Duodenal mucosa (tissue), 2 donors: ENCODE data around the gene OR2V1.
"Not testable (repeated sequence)": the region's sequence is repeated elsewhere in the genome, so short reads cannot be mapped to it uniquely, and the experiment has no call there.

Experiments used
- H3K27ac ChIP-seq: one replicate; pipeline ENCODE4 v1.7.0; 2013; ENCODE audit warnings: low read depth, low read length
- H3K27me3 ChIP-seq, 2 donors: one replicate each; pipeline ENCODE4 v1.7.0; 2013; ENCODE audit warnings: low read length in 2 of 2, control low read depth in 1 of 2; ENCODE audit not compliant: insufficient read depth in 2 of 2, control insufficient read depth in 1 of 2
- H3K36me3 ChIP-seq, 2 donors: one replicate each; pipeline ENCODE4 v1.7.0; 2013; ENCODE audit warnings: low read length in 2 of 2, control low read depth in 1 of 2; ENCODE audit not compliant: insufficient read depth in 2 of 2, control insufficient read depth in 1 of 2
- H3K4me1 ChIP-seq, 2 donors: one replicate each; pipeline ENCODE4 v1.7.0; 2013; ENCODE audit warnings: low read length in 2 of 2, control low read depth in 1 of 2; ENCODE audit not compliant: insufficient read depth in 2 of 2, control insufficient read depth in 1 of 2
- H3K4me3 ChIP-seq, 2 donors: one replicate each; pipeline ENCODE4 v1.7.0; 2013; ENCODE audit warnings: low read length in 2 of 2, low read depth in 1 of 2
- H3K9ac ChIP-seq, 2 donors: one replicate each; pipeline ENCODE4 v1.7.0; 2013; ENCODE audit warnings: low read length in 2 of 2, low read depth in 1 of 2
- H3K9me3 ChIP-seq, 2 donors: one replicate each; pipeline ENCODE4 v1.7.0; 2013; ENCODE audit warnings: low read length in 2 of 2, control low read depth in 1 of 2; ENCODE audit not compliant: control insufficient read depth in 1 of 2

OR2V1 gene

DNA sequence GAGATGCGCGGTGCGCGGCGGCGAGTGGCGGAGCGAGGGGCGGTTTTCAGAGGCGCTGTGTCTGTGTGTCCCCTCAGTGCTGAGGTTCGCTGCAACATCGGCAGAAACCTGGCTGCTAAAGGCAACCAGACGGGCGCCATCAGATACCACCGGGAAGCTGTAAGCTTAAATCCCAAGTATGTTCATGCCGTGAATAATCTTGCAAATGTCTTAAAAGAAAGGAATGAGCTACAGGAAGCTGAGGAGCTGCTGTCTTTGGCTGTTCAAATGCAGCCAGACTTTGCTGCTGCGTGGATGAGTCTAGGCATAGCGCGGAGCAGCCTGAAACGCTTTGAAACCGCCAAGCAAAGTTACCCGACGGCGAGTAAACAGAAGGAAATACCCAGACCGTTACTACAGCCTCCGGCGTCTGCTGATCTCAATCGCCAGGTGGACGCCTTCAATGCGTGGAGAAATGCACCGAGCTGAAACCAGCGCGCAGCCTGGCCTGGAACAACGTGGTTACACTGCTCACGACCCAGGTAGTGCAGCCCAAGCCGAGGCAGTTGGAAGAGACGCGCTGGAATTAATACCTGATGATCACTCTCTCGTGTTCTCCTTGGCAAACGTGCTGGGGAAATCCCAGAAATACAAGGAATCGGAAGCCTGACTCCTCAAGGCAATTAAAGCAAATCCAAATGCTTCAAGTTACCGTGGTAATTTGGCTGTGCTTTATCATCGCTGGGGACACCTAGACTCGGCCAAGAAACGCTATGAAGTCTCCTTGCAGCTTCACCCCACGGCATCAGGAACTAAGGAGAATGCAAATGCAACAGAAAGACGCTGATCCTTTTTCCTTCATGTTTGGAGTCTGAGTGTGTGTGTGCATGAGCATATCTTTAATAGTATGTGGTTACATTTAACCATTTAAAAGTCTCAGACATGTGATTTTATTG is 15.9 kb downstream of the OR2V1 start:
- no peak overlapping the region for H3K27ac ChIP-seq
- H3K4me3 ChIP-seq, result no peak overlapping the region
- H3K27me3 ChIP-seq, result peaks cover 40 to 52% of the 10 kb centered on the region in 2 donors
- no peaks in the 10 kb centered on the region for H3K9me3 ChIP-seq
- no peak overlapping the region for H3K9ac ChIP-seq
- peaks cover 0 to 3% of the 10 kb centered on the region in 2 donors for H3K4me1 ChIP-seq
- no peaks in the 10 kb centered on the region for H3K36me3 ChIP-seq

DNA sequence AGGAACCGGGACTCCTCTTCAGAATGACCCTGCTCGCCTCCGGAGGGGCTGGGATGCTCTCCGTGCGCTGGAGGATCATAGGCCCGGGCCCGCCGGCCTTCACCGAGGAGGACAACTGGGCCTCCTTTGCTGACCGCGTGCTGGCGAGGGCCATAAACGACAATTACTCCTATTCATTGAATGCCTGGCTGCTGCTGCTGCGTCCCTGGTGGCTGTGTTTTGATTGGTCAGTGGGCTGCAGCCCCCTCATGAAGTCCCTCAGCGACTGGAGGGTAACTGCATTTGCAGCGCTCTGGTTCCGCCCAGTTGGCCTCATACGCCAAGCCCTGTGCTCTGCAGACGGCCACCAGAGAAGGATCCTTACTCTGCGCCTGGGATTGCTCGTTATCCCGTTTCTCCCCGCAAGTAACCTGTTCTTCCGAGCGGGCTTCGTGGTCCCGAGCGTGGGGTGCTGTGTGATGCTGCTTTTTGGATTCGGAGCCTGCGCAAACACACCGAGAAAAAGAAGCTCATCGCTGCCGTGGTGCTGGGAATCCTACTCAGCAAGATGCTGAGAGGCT is 16.6 kb downstream of the OR2V1 start:
- no peaks in the 10 kb centered on the region for H3K9me3 ChIP-seq
- peaks cover 0 to 3% of the 10 kb centered on the region in 2 donors for H3K4me1 ChIP-seq
- H3K9ac ChIP-seq, result no peak overlapping the region
- peaks cover 45 to 52% of the 10 kb centered on the region in 2 donors for H3K27me3 ChIP-seq
- no peak overlapping the region for H3K4me3 ChIP-seq
- H3K36me3 ChIP-seq, result no peaks in the 10 kb centered on the region
- H3K27ac ChIP-seq, result no peak overlapping the region

DNA sequence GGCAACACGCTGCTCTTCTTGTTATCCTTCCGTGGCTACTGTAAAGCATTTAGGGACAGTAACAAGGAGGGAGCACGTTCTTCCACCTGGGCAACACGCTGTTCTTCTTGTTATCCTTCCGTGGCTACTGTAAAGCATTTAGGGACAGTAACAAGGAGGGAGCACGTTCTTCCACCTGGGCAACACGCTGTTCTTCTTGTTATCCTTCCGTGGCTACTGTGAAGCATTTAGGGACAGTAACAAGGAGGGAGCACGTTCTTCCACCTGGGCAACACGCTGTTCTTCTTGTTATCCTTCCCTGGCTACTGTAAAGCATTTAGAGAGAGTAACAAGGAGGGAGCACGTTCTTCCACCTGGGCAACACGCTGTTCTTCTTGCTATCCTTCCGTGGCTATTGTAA is 17.4 kb downstream of the OR2V1 start:
- not testable (repeated sequence) for H3K27ac ChIP-seq, H3K4me1 ChIP-seq, H3K4me3 ChIP-seq, H3K36me3 ChIP-seq, H3K9ac ChIP-seq, H3K9me3 ChIP-seq
- H3K27me3 ChIP-seq, result peaks cover 44 to 45% of the 10 kb centered on the region in 2 donors

DNA sequence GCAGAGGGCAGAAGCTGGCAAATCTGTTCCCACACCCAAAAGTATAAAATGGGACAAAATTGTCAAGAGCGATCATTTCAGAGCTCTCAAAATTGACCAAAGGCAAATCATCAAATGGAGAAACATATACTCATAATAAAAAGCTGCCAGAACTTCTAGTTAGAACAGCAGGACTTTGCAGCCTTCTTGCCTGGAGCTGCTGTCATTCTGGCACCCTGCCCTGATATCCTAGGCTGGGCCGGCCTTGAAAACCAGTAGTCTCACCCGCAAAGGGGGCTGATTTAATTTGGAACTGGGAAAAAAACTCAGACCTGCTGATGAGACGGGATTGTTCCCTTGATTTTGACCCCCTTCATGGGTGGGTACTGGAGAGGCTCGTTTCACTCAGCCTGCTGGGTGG is 18.5 kb downstream of the OR2V1 start:
- H3K27me3 ChIP-seq, result peaks cover 49 to 51% of the 10 kb centered on the region in 2 donors

DNA sequence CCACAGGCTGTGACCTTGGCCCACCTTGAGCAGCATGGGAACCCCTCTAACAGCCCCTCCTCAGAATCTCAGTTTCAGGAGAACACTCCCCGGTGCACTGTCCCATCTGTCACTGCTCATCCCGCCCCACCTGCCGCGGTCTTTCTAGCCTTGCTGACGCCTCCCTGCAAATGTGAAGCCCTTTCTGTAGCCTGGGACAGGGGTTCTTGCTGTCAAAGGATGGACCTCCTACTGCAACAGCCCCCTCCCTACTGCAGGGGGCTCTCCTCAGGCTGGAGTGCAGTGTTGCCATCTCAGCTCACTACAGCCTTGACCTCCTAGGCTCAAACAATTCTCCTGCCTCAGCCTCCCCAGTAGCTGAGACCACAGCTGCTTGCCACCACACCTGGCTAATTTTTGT is 20.0 kb downstream of the OR2V1 start:
- H3K27me3 ChIP-seq, result peaks cover 46 to 49% of the 10 kb centered on the region in 2 donors
- no peaks in the 10 kb centered on the region for H3K9me3 ChIP-seq
- no peak overlapping the region for H3K27ac ChIP-seq
- H3K9ac ChIP-seq, result no peak overlapping the region
- no peaks in the 10 kb centered on the region for H3K36me3 ChIP-seq
- no peak overlapping the region for H3K4me3 ChIP-seq
- peaks cover 0 to 3% of the 10 kb centered on the region in 2 donors for H3K4me1 ChIP-seq

More for the DNA sequence above, 18.5 kb downstream of the OR2V1 start:
- no peak overlapping the region for H3K9ac ChIP-seq
- peaks cover 0 to 3% of the 10 kb centered on the region in 2 donors for H3K4me1 ChIP-seq
- H3K9me3 ChIP-seq, result no peaks in the 10 kb centered on the region
- H3K36me3 ChIP-seq, result no peaks in the 10 kb centered on the region
- H3K27ac ChIP-seq, result no peak overlapping the region
- no peak overlapping the region for H3K4me3 ChIP-seq

DNA sequence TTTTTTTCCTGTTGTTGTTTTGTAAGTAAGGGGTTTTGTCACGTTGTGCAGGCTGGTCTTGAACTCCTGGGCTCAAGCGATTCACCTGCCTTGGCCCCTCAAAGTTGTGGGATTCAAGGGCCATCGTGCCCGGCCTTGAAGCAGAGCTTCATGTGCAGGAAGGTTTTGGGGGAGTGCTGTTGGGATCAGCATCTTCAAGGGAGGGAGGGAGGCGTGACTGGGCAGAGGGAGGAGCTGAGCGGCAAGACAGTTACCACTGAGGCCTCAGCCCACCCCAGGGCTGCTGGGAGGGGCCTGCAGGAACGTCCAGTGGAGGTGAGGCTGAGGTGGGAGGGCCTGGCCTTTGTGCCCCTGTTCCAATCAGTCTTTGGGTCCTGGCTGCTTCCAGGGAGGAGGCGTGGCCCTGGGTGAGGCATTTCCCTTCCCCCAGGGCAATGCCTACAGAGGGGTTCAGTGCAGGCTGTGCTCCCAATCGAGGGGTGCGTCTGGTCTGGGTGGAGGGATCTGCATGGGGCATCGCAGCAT is 21.4 kb downstream of the OR2V1 start:
- Histone ChIP-seq H3K4me1 (no peaks in the 10 kb centered on the region), H3K27me3 (peaks cover 36 to 43% of the 10 kb centered on the region in 2 donors), H3K4me3 (no peak overlapping the region), H3K36me3 (no peaks in the 10 kb centered on the region), H3K9ac (no peak overlapping the region), H3K9me3 (no peaks in the 10 kb centered on the region), H3K27ac (no peak overlapping the region)

DNA sequence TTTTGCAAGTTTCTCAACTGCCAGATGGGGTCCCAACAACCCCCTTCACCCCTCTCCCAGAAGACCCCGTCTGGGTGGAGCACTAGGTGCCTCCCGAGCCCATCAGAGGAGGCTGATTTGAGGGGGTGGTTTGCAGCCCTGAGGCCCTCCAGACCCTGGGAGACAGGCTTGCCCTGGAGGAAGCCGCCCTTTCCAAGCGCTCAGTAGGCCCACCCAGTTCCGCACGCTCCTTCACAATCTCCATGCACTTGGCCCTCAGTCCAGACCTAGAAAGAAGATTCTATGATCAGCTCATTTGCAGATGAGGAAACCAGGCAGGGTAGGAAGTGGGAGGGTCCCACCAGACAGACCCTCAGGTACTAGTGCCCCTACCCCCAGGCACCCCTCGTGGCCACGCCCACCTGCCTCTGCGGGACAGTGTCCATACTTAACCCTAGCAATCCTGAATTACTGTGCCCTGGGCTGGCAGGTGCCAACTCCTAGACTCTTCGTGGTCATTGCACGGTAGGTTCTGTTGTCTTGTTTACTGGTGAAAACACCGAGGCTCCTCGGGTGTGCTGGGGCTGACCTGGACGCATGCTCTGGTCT is 22.3 kb downstream of the OR2V1 start:
- Histone ChIP-seq H3K4me3 (no peak overlapping the region), H3K9ac (no peak overlapping the region), H3K36me3 (no peaks in the 10 kb centered on the region), H3K9me3 (no peaks in the 10 kb centered on the region), H3K4me1 (no peaks in the 10 kb centered on the region), H3K27ac (no peak overlapping the region), H3K27me3 (peaks cover 27 to 39% of the 10 kb centered on the region in 2 donors)

DNA sequence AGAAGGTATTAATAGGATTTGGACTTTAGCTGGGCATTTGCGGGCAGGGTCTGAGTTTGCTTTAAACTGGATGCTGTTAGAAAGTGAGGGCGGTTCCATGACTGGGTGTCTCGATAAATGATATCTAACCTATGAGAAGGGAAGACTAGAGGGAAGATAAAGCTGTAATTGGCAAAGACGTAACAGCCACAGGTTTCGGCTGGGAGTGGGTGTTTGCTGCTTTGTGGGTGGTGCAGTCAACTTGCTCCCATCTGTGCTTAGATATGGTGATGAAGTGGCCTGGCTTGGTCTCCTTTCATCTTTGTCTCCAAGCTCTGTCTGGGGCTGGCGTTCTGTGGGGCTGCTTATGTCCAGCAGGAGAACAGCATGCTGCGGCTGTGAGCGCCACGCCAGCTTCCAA is 23.3 kb downstream of the OR2V1 start:
- Histone ChIP-seq H3K27me3 (peaks cover 27 to 39% of the 10 kb centered on the region in 2 donors), H3K9ac (no peak overlapping the region), H3K27ac (no peak overlapping the region), H3K4me1 (no peaks in the 10 kb centered on the region), H3K4me3 (no peak overlapping the region), H3K36me3 (no peaks in the 10 kb centered on the region), H3K9me3 (no peaks in the 10 kb centered on the region)

DNA sequence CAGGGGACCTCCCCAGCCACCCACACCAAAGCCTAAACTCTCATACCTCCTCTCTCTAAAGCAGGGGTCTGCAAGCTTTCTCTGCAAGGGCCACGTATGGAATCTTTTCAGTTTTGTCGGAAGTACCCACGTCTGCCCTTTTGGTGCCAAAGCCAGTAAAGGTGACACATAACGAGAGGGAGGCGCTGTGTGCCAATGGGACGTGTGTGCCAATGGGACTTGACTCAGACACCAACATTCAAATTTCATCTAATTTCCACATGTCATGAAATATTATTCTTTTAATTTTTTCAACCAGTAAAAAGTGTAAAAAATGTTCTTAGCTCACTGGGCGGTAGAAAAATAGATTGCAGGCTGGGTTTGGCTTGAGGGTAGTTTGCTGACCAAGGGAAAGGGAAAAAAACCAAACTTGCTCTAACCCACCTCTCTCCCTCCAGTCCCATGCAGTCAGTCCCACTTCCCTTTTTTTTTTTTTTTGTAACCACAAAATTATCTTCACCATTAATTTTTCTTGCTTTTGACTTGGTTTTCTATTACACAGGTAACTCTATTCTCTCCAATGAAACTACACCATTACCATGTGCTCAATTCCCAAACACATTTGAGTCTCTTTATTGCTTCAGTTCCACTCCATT is 25.5 kb downstream of the OR2V1 start:
- Histone ChIP-seq H3K9me3 (no peaks in the 10 kb centered on the region), H3K4me1 (no peaks in the 10 kb centered on the region), H3K27me3 (peaks cover 16 to 34% of the 10 kb centered on the region in 2 donors), H3K27ac (no peak overlapping the region), H3K4me3 (no peak overlapping the region), H3K36me3 (no peaks in the 10 kb centered on the region), H3K9ac (no peak overlapping the region)
